ENCODE results near the gene VPS37D. TPM values are rescaled to one million over a fixed set of nuclear protein-coding genes. Genes with fewer than 3 reads are reported as not detected.

Gene VPS37D
- total and polyA plus RNA-seq, 2 of the 4 experiments (the other 2 are of a cell fraction) = 2.3 to 3.1 TPM

- Histone ChIP-seq H4K91ac (ENCODE audit: insufficient read depth, low read depth, low read length) (no peak overlapping the region), H2BK15ac (ENCODE audit: low read depth, low read length) (no peak overlapping the region), H3K27me3 (ENCODE audit: control insufficient read depth, insufficient read depth, low read length) (no peaks in the 10 kb centered on the region), H3K4me2 (ENCODE audit: low read depth, low read length) (no peak overlapping the region), H2BK120ac (ENCODE audit: low read depth, low read length) (no peak overlapping the region), H2AK5ac (ENCODE audit: low read depth, low read length) (no peak overlapping the region), H4K5ac (ENCODE audit: low read depth, low read length) (no peak overlapping the region), H3K4me1 (ENCODE audit: control insufficient read depth, insufficient read depth, low read length) (peaks cover 13% of the 10 kb centered on the region), H3K23ac (ENCODE audit: low read depth, low read length) (no peak overlapping the region), H3K9ac (ENCODE audit: low read depth, low read length) (no peak overlapping the region), H3K14ac (replicated peaks; ENCODE audit: low read depth, low read length) (no peak overlapping the region), H2AFZ (replicated peaks; ENCODE audit: low read length, poor library complexity) (no peak overlapping the region), H4K8ac (ENCODE audit: low read depth in 2 of 2, low read length in 2 of 2) (no peak overlapping the region), H3K9me3 (ENCODE audit: control insufficient read depth, insufficient read depth, low read length) (no peaks in the 10 kb centered on the region), H3K9me1 (ENCODE audit: insufficient read depth, low read length) (peaks cover 7% of the 10 kb centered on the region; the same call in 1 of the 2 replicates), H3K36me3 (ENCODE audit: control insufficient read depth, insufficient read depth, low read length) (peaks cover 9% of the 10 kb centered on the region), H4K20me1 (ENCODE audit: insufficient read depth, low read length) (peaks cover 16% of the 10 kb centered on the region; the same call in 1 of the 2 replicates), H2BK5ac (ENCODE audit: low read depth, low read length, poor library complexity, severe bottlenecking) (no peak overlapping the region), H2BK20ac (ENCODE audit: low read depth, low read length) (no peak overlapping the region), H3K56ac (ENCODE audit: extremely low read depth, insufficient read depth, low read length) (no peak overlapping the region), H3K4ac (ENCODE audit: low read depth, low read length) (no peak overlapping the region), H3K27ac (ENCODE audit: insufficient read depth, low read length) (no peak overlapping the region), H3K79me1 (ENCODE audit: low read depth in 1 of 2, low read length in 2 of 2) (peaks cover 40 to 58% of the 10 kb centered on the region in 2 experiments), H3K18ac (ENCODE audit: low read depth, low read length) (no peak overlapping the region), H3K4me3 (ENCODE audit: insufficient read depth, low read depth, low read length) (no peak overlapping the region), H2AK9ac (replicated peaks; ENCODE audit: low read depth, low read length, poor library complexity) (no peak overlapping the region)
- in situ Hi-C loops (cut with MboI; ENCODE audit: low sequenced_read_pairs) (loop anchor here (5.0 kb wide), 1 partner anchor 72 kb away; no protein-coding TSS in a partner anchor), dilution Hi-C loops (cut with HindIII; ENCODE audit: low sequenced_read_pairs, unreplicated experiment) (no loop called here), intact Hi-C loops (cut with micrococcal nuclease) (no loop called here)
- no TSS peak for BruUV-seq (replicated peaks)
- TF ChIP-seq MAFK (IDR thresholded peaks at IDR 0.05; ENCODE audit: low read depth, low read length) (no peak), NFE2L2 (IDR thresholded peaks at IDR 0.05; ENCODE audit: low read depth, low read length) (no peak), RAD21 (IDR thresholded peaks at IDR 0.05; ENCODE audit: low read length) (no peak)
- DNase-seq (no peak), ATAC-seq (ENCODE audit: low read depth) (no peak)
- ChIA-PET POLR2A (ENCODE audit: unreplicated experiment) (no interaction called here), CTCF (no interaction called here)
- WGBS, 2 experiments (ENCODE audit: extremely low coverage in 2 of 2, insufficient read length in 1 of 2) = 89% methylated on average over 3 of the region's 6 CpGs; no CpG with 5 or more reads in 1 of the 2 experiments
These were observed 11.2 kb downstream of the VPS37D start for GRCh38 chr7:73678862-73679261.

All from IMR-90 (cell line).